ENCODE results near the gene ETV6. TPM values are rescaled to one million over a fixed set of nuclear protein-coding genes. Genes with fewer than 3 reads are reported as not detected.

Gene ETV6
- total RNA-seq, 1 donor from 2014 or later, result 33.4 TPM

DNA sequence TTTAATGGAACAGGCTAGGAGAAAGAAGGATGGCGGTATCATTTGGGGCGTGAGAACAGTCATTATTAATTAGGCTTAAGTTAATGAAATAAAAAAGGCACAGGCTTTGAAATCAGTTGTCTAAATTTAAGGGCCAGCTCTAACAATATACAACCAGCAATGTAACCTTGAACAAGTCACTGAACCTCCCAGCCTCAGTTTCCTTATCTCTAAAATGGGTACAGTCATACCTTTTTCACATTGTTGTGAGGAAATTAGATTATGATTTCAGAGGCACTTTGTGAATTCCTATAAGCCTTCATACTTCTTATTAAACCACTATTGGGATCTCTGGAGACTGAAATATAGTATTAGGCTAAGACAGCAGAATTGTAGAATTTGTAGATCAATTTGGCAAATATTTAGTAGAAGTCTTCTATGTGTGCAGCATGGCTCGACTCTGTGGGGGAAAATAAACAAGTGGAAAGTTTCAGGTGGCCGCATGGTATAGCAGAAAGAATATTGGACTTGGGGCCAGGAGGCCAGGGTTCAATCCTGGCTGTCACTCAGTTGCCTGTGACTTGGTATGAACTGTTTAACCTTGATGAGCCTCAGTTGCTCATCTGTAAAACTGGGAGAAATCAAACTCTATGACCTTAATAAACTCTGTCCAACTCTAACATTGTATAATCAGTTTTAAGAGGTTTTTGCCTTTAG lies 117.7 kb downstream of the ETV6 start:
- Mint-ChIP-seq H3K4me1 (ENCODE audit: low read depth) (peaks cover 86% of the 10 kb centered on the region), H3K36me3 (ENCODE audit: low read depth) (no peaks in the 10 kb centered on the region), H3K27ac (ENCODE audit: unreplicated experiment) (peak overlapping the region; percentile 84), H3K4me3 (ENCODE audit: unreplicated experiment) (no peak overlapping the region), H3K27me3 (ENCODE audit: low read depth) (no peaks in the 10 kb centered on the region), H3K9me3 (ENCODE audit: low read depth) (no peaks in the 10 kb centered on the region)
- no peak for DNase-seq (ENCODE audit: low spot score)
- TF ChIP-seq, protein P1, sequence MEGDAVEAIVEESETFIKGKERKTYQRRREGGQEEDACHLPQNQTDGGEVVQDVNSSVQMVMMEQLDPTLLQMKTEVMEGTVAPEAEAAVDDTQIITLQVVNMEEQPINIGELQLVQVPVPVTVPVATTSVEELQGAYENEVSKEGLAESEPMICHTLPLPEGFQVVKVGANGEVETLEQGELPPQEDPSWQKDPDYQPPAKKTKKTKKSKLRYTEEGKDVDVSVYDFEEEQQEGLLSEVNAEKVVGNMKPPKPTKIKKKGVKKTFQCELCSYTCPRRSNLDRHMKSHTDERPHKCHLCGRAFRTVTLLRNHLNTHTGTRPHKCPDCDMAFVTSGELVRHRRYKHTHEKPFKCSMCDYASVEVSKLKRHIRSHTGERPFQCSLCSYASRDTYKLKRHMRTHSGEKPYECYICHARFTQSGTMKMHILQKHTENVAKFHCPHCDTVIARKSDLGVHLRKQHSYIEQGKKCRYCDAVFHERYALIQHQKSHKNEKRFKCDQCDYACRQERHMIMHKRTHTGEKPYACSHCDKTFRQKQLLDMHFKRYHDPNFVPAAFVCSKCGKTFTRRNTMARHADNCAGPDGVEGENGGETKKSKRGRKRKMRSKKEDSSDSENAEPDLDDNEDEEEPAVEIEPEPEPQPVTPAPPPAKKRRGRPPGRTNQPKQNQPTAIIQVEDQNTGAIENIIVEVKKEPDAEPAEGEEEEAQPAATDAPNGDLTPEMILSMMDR (IDR thresholded peaks at IDR 0.05), result no peak

DNA sequence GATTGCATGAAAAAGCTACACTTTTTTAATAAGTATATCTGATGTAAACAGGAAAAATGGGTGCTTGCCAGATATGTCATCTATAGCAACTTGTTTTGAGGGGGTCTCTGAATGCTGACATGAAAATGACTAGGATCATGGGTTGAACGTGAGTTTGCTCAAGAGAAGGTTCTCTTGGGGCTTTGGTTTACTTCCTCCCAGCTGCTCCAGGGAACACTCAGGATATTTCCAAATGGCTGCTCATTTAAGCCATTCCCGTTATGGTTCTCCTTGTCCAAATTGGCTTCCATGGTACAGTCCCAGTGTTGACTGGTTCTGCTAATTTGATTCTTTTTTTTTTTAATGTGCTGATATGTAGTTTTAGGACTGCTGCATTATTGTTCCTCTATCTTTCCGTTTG lies 118.3 kb downstream of the ETV6 start:
- Mint-ChIP-seq H3K9me3 (ENCODE audit: low read depth) (no peaks in the 10 kb centered on the region), H3K27me3 (ENCODE audit: low read depth) (no peaks in the 10 kb centered on the region), H3K4me3 (ENCODE audit: unreplicated experiment) (no peak overlapping the region), H3K36me3 (ENCODE audit: low read depth) (no peaks in the 10 kb centered on the region), H3K4me1 (ENCODE audit: low read depth) (peaks cover 86% of the 10 kb centered on the region), H3K27ac (ENCODE audit: unreplicated experiment) (no peak overlapping the region)
- DNase-seq (ENCODE audit: low spot score), result no peak
- TF ChIP-seq, protein P1 (IDR thresholded peaks at IDR 0.05), result no peak

DNA sequence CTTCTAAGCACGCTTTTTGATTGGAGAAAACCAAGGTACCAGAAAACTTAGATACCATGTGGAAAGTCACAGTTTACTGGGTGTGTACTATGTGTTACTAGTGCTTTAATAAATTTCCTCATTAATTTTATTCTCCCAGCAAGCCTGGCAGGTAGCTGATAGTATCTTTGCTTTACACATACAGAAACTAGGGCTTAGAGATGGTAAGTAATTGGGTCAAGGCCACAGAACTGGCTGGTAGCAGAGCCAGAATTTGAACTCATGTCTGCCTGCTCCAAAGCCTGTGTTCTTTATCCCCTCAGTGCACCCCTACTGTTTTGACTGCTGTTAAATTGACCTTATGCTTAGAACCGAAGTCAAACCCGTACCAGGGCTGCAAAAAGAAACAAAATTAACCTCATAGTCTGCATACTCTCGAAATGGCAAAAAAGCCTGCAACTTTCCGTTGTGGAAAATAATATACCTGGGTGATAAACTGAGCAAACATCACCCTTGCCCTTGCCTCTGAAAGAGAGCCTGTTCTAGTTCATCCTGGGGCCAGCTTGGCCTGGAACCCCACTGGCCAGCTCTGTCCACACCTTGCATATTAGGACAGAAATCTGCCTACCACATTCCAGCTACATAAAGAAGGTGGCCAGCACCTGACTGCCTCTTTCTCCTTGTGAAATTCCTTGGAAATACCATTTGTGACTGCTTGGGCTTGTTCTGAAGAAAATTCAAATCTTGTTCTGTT lies 118.9 kb downstream of the ETV6 start:
- peaks cover 81% of the 10 kb centered on the region for H3K4me1 Mint-ChIP-seq (ENCODE audit: low read depth)
- no peak overlapping the region for H3K27ac Mint-ChIP-seq (ENCODE audit: unreplicated experiment)
- H3K9me3 Mint-ChIP-seq (ENCODE audit: low read depth), result no peaks in the 10 kb centered on the region

DNA sequence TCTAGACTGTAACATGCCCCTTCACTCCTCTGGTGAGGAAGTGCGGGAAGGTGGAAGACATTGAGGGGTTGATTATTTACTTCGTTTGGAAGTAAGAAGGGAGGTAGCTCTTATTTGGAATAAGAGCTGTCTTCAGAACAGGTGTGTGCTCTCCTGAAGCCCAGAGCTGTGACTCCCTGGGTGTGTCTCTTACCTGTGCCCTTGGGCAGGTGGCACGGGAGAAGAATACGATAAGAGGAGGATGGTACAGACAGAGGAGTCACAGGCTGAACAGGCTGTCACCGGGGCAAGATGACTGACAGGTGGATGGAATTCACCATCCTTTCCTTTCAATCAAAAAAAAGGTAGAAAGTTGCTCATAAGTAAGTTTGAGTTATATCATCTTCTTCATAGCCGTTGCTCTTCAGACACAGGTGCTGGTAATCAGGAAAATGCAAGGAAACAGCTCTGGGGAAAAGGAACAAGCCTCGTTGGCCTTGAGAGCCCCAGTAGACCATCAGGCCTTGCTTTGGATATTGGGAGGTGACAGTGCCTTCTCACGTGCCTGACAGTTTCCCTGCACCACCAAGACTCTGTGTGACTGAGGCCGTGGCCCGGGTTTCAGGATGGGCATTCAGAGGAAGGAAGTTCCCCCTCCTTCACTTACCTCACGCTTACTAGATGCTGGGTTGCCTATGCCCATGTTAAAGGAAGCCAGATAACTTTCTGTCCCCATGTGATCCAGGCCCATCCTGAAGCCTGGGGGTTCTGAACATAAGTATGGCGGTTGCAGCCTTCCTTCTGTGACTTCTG lies 120.4 kb downstream of the ETV6 start:
- Mint-ChIP-seq H3K27me3 (ENCODE audit: low read depth) (no peaks in the 10 kb centered on the region), H3K27ac (ENCODE audit: unreplicated experiment) (peak overlapping the region; percentile 36), H3K36me3 (ENCODE audit: low read depth) (peaks cover 6% of the 10 kb centered on the region), H3K4me1 (ENCODE audit: low read depth) (peaks cover 74% of the 10 kb centered on the region), H3K4me3 (ENCODE audit: unreplicated experiment) (no peak overlapping the region), H3K9me3 (ENCODE audit: low read depth) (no peaks in the 10 kb centered on the region)
- TF ChIP-seq, protein P1 (IDR thresholded peaks at IDR 0.05), result no peak
- no peak for DNase-seq (ENCODE audit: low spot score)

More for the DNA sequence above, 118.9 kb downstream of the ETV6 start:
- TF ChIP-seq, protein P1 (IDR thresholded peaks at IDR 0.05), result no peak
- Mint-ChIP-seq H3K27me3 (ENCODE audit: low read depth) (no peaks in the 10 kb centered on the region), H3K4me3 (ENCODE audit: unreplicated experiment) (no peak overlapping the region), H3K36me3 (ENCODE audit: low read depth) (no peaks in the 10 kb centered on the region)
- no peak for DNase-seq (ENCODE audit: low spot score)

DNA sequence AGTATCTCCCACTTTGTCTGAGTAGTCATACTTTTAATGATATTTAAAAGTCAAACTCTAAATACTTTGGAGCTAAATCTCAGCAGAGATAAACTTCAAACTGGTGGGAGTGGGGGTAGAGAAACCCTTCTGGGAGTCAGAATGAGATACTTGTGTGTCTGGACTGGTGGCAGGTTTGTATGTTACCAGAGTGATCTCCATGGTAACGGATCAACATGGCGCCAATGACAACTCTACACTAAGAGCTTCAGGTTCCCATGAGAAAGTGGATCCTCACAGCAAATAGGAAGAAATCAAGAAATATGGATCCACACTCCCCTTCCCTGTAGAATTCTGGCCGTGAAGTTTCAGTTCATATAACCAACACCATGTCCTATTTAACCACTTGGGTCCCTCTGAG lies 121.9 kb downstream of the ETV6 start:
- no peak overlapping the region for H3K4me3 Mint-ChIP-seq (ENCODE audit: unreplicated experiment)
- peak overlapping the region; percentile 77 for H3K27ac Mint-ChIP-seq (ENCODE audit: unreplicated experiment)
- no peaks in the 10 kb centered on the region for H3K9me3 Mint-ChIP-seq (ENCODE audit: low read depth)
- peaks cover 72% of the 10 kb centered on the region for H3K4me1 Mint-ChIP-seq (ENCODE audit: low read depth)
- TF ChIP-seq, protein P1 (IDR thresholded peaks at IDR 0.05), result no peak
- no peaks in the 10 kb centered on the region for H3K27me3 Mint-ChIP-seq (ENCODE audit: low read depth)
- H3K36me3 Mint-ChIP-seq (ENCODE audit: low read depth), result peaks cover 8% of the 10 kb centered on the region
- DNase-seq (ENCODE audit: low spot score), result no peak
